HG03095 (cell line): ENCODE results near the gene NTM.

Experiments used
- ATAC-seq: cut with Tn5 transposase; IDR thresholded peaks from one replicate; pipeline ENCODE4 v1.9.1; 2021; ENCODE audit warnings: moderate library complexity; ENCODE audit not compliant: unreplicated experiment

Gene NTM

DNA sequence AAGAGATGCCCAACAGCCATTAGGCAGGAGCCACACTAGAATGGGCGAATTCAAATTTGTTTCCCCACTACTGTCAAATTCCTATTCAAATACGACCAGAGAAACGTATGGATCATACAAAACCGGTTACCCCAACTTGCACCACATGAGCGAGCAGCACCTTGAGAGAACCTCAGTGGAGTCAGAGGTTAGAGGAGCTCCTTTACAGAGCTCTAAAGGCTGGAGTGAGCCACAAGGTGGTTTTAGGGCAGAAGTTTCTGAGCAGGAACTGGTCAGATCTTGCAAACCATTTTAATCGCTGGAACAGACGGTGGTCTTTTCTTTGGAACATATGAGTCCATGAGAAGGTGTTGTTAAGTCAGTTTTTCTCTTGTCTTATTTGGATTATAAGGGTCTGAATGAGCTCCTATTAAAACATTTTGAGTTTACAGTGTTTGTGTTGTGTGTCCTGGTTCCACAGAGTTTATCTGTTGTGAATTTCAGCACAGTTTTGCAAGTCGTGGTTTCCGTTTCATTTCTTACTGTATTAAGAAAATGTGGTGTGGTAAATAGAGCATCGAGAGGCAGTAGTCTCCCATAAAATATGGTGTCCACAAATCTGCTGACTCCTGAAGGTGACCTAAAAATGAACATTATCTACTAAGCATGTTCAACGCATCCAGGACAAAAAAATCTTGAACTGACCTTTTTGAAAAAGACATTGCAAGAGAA lies 471.7 kb downstream of the NTM start:
- no peak for ATAC-seq

DNA sequence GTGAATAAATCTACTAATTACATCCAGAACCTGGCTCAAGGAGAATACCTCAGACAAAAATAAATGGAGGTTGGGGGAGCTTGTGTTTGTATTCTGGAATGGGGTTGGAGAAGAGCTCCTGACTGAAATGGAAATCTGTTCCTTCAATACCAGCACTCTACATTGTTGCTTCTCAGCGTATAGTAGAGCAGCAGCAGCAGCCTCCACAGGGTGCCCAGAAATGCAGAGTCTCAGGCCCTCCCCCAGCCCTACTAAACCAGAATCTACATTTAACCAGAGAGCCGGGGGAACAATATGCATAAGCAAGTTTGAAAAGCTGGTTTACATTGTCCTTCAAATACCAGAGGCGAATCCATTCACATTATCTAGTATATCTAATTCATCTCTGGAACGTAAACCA lies 474.8 kb downstream of the NTM start:
- ATAC-seq = no peak

DNA sequence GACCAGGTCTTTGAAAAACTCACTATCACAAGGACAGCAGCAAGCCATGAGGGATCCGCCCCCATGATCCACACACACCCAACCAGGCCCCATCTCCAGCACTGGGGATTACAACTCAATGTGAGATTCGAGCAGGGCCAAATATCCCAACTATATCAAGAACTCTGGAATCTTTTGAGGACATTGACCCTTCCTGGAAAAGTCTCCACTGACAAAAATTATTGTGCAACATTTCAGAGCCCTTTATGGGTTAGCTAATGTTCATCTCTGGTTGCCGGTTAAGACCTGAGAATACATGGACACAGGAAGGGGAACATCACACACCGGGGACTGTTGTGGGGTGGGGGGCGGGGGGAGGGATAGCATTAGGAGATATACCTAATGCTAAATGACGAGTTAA lies 479.1 kb downstream of the NTM start:
- ATAC-seq = no peak

DNA sequence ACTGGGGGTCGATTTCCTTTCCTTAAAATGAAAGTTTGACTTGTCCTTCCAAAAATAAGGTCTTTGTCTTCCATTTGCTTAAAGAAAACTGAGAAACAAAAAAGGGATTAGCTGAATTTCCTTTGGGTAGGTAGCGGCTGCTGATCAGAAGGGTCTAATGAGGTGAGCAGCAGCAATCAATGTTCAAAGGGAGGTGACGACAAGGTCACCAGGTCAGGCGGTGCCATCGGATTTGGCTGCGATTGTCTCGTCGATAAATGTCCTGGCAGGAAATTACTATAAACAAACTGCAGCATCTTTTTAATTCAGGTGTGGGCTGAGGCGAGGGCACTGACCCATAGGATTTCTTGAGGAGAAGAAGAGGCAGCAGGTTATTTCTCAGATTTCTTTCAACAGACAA lies 480.1 kb downstream of the NTM start:
- ATAC-seq = no peak

DNA sequence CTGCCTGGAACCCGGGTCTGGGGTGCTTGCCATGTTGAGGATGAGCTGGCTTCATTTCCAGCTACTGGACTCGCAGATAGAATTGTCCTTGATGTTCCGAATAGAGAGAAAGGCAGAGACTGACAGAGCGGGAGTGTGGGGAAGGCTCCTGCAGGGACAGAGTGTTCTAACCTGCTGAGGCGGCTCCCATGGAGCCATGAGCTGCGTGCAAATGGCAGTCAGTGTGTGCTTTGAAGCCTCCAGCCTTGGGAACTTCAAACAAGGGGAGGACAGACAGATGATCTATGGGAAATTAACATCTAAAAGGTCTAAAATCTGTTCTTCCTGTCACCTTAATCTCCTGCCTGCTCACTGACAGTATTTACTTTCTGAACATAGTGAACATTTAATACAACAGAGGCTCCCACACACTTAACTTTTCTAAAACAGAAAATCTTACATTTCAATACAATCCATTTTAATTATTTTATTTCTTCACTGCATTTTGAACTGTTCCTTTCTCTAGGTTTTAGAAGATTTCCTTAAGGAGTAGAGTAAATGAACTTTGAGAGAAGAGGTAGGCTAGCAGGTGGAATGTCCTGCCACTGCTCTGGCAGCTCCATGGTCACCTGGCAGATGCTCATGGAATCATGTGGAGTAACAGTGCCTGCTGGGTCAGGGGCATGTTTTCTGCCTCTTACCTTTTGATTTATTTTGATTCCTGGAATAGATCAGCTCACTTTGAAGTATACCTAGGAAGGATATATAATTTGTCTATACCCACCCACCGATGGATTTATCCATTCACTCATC lies 481.7 kb downstream of the NTM start:
- no peak for ATAC-seq

DNA sequence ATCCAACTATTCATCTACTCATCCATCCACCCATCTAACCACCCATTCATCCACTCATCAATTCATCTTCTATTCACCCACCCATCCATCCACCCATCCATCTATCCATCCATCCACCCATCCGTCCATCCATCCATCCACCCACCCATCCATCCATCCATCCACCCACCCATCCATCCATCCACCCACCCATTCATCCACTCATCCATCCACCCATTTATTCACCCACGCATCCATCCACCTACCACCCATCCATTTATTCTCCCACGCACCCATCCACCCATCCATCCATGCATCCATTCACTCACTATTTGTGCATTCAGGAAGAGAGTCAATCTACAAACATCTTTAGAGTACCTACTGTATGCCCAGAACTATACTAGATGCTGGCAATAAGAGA lies 482.3 kb downstream of the NTM start:
- no peak for ATAC-seq

DNA sequence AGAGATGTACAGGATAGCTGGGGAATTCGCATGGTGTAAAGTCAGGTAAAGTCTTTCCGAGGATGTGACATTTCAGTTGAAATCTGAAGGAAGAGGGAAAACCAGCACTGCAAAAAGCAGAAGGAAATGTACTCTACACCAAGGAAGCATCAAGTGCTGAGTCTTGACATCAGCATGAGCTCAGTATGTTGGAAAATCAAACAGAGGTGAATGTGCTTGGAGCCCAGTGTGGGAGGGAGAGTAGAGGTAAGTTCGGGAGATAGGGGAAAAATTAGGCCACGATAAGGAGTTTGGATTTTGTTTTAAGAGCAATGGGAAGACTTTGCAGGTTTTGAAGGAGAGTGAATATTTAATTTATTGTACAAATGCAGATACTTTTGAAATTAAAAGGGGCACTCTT lies 484.0 kb downstream of the NTM start:
- no peak for ATAC-seq

DNA sequence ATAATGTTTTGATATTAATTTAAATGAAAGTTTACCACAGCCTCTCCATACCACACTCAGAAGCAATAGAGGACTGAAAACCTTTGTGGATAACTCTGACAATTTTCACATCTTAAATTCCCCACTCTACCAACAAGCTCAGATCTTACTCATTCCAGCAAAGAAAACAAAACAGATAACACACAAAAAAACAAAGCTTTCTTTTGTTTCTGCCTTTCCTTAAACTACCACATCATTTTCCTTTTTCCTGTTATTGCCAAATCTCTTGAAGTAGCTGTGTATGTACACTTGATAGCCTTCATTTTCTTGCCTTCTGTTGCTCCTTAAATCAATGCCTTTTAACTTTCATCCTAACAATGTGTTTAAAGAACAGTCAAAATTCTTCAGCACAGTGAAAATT lies 484.9 kb downstream of the NTM start:
- ATAC-seq = no peak

DNA sequence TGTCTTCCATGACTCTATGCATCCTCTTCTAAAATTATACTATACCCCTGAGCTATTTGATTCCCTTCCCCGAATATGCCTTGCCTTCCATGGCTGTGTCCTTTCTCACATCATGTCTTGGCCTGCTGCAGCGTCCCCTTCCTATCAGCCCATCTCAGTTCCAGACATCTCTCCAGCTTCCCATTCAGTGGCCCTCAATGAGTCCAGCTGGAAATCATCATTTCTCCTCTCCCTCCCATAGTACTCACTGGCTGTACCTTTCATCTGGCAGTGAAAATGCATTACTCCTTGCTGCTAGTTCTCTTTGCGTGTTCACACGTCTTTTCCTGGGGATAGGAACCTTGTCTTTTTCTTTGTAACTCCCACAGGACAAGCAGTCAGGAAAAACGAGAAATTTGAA lies 486.8 kb downstream of the NTM start:
- no peak for ATAC-seq

DNA sequence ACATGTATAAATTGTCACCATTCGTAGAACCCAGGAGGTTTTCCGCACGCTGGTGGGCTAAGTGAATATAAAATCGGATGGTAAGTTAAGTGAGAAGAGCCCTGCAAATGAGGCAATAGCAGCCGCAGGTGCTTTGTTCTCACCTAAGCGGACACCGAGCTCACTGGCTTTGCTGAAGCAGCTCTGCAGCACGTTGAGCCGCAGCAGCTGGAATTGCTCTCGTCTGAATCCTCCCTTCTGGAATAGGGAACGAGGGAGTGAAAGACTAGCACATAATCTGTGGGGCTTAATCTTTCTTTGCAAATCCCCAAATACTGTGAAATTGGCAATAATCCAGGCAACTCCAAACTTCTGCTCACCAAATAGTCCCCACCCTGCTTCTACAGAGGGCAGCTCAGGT lies 488.1 kb downstream of the NTM start:
- no peak for ATAC-seq

DNA sequence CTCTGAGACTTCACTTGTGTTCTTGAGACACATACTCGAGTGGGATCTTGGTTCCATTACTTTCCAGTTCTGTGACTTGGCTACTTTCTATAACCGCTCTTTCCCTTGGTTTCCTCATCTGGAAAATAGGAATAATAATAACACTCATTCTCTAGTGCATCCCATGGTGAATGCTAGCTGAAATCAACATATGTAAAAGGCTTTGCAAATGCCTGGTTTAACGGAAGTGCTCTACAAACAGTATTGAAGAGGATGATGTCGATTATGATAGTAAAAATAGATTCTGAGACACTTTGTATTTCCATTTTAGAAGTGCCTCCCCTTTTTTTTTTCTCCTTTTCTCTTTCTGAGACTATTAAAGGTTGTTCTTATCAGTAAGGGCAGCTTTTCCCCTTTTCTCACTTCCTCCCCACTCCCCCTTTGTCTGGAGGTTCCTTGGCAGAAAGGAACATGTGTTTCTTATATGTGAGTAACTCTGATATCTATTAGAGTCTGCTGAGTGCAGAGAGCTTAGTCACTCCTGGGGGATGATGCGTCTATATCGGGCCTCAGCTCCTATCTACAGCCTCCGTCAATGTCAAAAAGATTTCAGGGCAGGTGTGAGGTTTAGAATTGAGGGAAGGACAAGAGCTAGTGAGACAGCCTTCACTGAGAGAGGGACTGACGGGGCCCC lies 489.3 kb downstream of the NTM start:
- ATAC-seq = no peak

DNA sequence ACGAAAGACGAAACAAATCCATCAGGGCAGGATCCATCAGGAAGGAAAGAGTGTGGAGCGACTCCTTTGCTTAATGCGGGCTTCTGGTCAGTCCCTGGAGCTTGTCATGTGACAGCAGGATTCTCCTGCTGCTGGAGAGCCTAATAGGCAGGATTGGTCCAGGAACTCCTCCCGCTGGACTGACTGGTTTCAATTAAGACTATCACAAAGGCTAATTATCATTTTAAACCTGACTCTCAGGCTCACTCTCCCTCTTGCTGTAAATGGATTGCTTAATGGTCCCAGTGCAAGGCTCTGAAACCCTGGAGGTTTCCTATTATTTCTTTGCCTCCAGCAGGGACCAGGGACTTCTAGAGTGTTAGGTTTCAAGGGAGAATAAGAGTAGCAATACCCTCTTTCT lies 493.8 kb downstream of the NTM start:
- no peak for ATAC-seq

DNA sequence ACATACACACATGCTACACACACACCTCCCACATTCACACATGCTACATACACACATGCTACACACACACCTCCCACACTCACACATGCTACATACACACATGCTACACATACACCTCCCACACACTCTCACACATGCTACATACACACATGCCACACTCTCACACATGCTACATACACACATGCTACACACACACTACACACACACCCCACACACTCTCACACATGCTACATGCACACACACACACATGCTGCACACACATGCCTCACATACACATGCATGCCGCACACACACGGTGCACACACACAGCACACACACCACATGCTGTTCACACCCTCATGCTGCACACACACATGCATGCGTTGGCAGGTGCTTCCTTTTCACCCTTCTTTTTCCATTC lies 495.4 kb downstream of the NTM start:
- no peak for ATAC-seq

DNA sequence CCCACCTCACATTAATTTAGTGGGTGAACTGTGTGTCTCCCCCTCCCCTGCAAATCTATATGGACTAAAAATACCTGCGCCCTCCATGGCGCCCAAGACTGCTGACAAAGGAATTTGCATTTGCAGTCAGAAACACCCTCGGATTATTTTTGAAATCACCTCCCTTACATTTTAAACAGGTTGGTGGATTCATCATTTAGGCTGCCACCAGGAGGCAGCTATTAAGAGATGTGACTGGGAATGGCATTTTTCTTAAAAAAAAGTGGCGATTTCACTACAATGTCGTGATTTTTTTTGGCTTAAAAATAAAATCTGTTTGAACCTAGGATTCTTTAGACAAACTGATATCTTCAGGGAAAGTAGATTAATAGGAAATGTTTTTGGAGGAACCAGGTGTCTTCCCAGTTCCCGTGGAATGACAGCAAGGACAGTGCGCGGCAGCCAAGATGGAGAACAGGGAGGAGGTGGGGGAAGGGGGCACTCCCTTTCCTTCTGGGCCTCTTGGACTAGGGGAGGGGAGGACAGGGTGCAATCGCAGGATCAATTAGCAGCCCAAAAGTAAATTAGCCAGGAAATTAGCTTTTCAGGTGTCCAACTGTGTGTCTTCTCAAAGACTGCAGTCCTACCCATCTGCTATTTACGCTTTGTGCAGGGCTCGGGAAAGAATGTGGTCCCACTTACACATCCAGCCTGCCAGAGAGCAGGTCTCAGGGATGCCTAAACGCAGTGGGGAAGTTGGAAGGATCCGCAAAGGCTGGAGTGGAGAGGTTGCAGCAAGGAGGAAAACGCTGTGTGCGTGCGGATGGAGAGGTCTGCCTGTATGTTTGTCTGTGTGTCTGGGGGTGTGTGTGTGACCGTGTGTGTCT lies 496.4 kb downstream of the NTM start:
- no peak for ATAC-seq

DNA sequence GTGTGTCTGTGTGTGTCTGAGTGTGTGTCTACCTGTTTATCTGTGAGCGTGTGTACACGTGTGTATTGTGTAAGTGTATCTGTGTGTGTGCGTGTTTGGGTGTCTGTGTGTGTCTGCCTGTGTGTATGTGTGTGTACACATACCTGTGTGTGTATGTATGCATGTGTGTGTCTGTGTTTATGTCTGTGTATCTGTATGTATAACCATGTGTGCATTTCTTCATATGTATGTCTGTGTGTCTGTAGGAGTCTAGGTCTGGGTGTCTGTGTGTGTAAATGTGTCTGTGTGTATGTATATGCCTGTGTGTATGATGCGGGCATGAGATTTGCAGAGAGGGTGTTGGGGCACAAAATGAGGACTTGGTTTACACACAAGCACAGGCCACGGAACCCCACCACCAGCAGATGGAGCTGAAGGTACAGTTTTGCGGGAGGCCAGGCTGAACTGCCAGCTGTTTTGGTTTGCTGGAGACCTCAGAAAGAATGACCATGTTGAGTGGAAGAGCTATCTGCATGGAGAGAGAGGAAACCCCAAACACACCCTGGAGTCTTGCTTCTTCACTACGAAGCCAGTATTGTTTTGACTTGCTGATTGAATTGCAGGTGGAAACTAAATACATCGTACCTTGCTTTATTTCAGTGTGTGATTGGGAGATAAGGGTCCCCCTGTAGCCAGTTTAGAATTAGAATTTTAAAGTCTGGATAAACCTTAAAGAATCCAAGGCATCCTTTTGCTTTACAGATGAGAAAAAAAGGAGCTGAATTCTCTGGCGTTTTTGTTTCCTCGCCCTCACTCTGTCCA lies 497.2 kb downstream of the NTM start:
- peak; percentile 65 for ATAC-seq

DNA sequence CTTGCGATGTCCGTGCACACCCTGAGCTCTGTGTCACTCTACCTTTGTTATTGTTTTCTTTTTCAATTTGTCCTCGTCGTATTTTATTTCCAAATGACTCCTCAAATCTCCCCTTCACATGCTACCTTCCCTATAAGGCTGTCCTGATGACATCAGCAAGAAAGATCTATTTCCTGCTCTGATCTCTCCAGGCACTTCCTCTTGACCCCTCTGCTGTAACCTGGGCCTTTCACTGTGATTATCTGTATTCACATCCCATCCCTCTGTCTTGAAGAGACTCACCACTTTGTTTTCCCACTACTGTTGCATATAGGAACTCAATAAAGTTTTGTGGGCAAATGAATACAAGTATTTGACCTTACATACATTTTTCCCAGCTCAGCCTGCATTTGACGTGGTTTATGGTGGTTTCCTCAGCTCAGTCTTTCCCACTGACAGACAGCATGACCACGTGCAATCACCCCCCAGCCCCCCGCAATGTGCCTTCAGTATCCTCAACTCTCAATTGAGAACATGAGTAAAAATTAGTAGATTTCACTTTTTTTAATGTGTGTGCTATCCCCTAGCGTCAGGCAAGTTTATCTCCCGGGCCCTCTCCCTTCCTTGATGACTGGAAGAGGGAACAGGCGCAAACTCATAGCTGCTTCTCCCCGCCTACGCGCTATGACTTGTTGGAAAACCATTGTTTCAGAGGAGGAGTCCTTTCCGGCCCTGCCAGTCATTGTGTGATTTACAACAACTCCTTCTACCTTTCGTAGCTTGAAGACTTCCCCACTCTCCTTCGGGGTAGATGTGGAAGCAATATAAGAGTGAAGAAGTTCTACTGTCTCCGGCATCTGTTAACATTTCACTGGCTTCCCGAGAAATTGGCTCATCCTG lies 498.5 kb downstream of the NTM start:
- ATAC-seq = no peak

DNA sequence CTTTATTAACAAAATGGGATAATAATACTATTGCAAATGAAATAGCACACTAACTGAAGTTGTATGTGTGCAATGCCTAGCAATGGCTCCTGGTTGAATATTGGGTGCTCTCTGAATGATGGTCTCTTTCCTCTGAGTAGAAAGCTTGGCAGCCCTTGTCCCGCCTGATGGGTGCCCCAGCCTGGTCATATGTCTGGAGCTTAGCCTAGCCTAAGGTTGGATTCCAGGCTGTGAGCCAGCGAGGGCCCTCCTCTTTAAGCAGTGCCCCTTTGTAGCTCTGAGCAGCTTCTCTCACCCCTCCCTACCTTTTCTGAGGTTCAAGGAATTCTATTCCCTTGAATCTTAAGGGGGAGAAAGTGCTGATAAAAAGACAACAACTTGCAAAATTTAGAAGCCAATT lies 499.9 kb downstream of the NTM start:
- ATAC-seq = no peak

DNA sequence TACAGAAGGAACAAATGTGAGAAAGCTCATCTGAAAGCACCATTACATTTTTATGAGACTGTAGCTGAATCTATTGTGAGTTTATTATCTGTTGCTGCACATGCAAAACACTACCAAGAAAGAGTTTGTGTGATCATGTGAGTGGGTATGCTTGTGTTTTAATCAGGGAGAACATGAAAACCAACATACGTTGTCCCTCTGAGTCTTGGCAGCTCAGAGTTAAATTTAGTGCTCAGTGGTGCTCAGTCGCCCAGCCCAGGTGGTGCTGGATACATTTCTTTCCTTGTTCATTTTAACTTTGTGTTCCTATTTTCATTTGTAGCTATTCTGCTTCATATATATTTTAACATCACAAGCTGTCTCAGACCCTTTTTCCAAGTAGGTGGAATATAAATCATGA lies 500.6 kb downstream of the NTM start:
- ATAC-seq = no peak

DNA sequence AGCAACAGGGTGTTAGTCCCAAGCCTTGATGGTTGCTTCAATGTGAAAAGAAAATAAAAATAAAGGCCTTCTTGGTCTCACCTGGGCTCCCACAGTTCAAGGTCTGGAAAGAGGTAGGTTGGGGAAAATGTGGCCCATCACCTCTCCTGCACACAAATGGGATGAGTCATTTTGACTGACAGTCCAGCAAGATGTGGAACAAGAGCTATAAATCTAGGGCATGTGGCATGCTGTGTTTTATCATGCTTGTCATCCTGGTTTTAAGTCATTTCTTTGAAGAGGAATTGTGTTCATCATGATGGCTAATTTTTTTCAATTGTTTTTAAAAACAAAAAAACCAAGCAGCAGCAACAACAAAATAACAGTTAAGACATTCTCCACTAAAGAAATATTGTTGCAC lies 503.7 kb downstream of the NTM start:
- no peak for ATAC-seq
